ENCODE results near the gene ARHGEF2. TPM values are rescaled to one million over a fixed set of nuclear protein-coding genes. Genes with fewer than 3 reads are reported as not detected.
A peak's percentile ranks its signal among the peaks of the same experiment; 100 is the strongest.

Gene ARHGEF2
- total and polyA plus RNA-seq, 2 of the 13 experiments (the other 11 are each of a cell fraction or from before 2014, with no cell fraction given), result 16.1 to 32.1 TPM

GRCh38 chr1:156001021-156001661, 22.8 kb upstream of the ARHGEF2 start (continued):
- TF ChIP-seq SP4 (CRISPR knock-in tag; IDR thresholded peaks at IDR 0.05) (no peak), MXI1 (IDR thresholded peaks at IDR 0.05; ENCODE audit: borderline replicate concordance, low read depth, low read length) (no peak), ZNF280D (CRISPR knock-in tag; IDR thresholded peaks at IDR 0.05) (no peak), FUBP1 (CRISPR knock-in tag; IDR thresholded peaks at IDR 0.05; ENCODE audit: borderline replicate concordance) (no peak), TP53 (CRISPR knock-in tag; conservative IDR thresholded peaks at IDR 0.05) (no peak), SOX13 (IDR thresholded peaks at IDR 0.05) (no peak), SOX13 (CRISPR knock-in tag; conservative IDR thresholded peaks at IDR 0.05 in 1 of 2, IDR thresholded peaks at IDR 0.05 in 1 of 2) (no peak), NFIC (IDR thresholded peaks at IDR 0.05; ENCODE audit: low read length) (no peak), ZNF326 (CRISPR knock-in tag; IDR thresholded peaks at IDR 0.05; ENCODE audit: borderline replicate concordance) (no peak), POLR2A (IDR thresholded peaks at IDR 0.05; ENCODE audit: insufficient read depth in 1 of 2, low read depth in 2 of 2, low read length in 2 of 2) (0 out of 4 replicates have a peak, but pooled peaks of 1 of the 2 experiments have one; percentile 9), GPN1 (CRISPR knock-in tag; IDR thresholded peaks at IDR 0.05; ENCODE audit: borderline replicate concordance) (no peak), ZNF292 (CRISPR knock-in tag; IDR thresholded peaks at IDR 0.05; ENCODE audit: borderline replicate concordance, low read depth) (peak; percentile 68; the same call in 1 of the 2 replicates), MED13 (CRISPR knock-in tag; IDR thresholded peaks at IDR 0.05) (no peak), ZNF616 (CRISPR knock-in tag; IDR thresholded peaks at IDR 0.05; ENCODE audit: low read depth) (no peak), ZZZ3 (CRISPR knock-in tag; IDR thresholded peaks at IDR 0.05; ENCODE audit: borderline replicate concordance) (no peak), ZC3H4 (CRISPR knock-in tag; IDR thresholded peaks at IDR 0.05; ENCODE audit: borderline replicate concordance) (no peak), ESRRA (CRISPR knock-in tag; IDR thresholded peaks at IDR 0.05; ENCODE audit: low read depth) (no peak), GFI1 (CRISPR knock-in tag; IDR thresholded peaks at IDR 0.05; ENCODE audit: borderline replicate concordance) (no peak), ZNF644 (CRISPR knock-in tag; IDR thresholded peaks at IDR 0.05; ENCODE audit: low read depth) (no peak), NFYB (CRISPR knock-in tag; IDR thresholded peaks at IDR 0.05) (no peak), ZNF639 (CRISPR knock-in tag; conservative IDR thresholded peaks at IDR 0.05) (no peak), SIN3B (IDR thresholded peaks at IDR 0.05; ENCODE audit: low read length) (no peak), ZNF101 (CRISPR knock-in tag; IDR thresholded peaks at IDR 0.05; ENCODE audit: borderline replicate concordance, low read depth) (no peak), ZFAT (CRISPR knock-in tag; conservative IDR thresholded peaks at IDR 0.05) (no peak), EZH2 (conservative IDR thresholded peaks at IDR 0.05; ENCODE audit: low read depth, low read length) (no peak)

All from HepG2 (cell line).